Measurements from ENCODE around the gene ADGRV1.

DNA sequence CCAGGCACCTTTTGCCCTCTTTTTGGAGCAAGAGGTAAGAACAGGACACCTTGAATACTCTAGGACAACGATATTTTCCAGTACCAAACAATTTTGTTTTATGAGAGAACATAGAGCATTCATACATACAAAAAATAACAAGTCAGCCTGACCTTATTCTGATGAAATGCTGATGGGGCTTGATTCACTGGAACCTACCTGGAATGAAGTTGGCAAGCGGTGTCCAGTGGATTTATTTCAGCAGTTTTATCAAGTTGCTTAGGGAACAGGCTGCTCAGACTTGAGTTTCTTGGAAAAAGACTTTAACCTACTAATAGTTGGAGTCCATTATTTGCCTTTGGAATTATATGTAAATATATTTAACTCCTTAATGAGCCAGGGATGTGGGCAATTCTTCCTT, 502.5 kb downstream of the ADGRV1 start:
- TF ChIP-seq, protein P1, sequence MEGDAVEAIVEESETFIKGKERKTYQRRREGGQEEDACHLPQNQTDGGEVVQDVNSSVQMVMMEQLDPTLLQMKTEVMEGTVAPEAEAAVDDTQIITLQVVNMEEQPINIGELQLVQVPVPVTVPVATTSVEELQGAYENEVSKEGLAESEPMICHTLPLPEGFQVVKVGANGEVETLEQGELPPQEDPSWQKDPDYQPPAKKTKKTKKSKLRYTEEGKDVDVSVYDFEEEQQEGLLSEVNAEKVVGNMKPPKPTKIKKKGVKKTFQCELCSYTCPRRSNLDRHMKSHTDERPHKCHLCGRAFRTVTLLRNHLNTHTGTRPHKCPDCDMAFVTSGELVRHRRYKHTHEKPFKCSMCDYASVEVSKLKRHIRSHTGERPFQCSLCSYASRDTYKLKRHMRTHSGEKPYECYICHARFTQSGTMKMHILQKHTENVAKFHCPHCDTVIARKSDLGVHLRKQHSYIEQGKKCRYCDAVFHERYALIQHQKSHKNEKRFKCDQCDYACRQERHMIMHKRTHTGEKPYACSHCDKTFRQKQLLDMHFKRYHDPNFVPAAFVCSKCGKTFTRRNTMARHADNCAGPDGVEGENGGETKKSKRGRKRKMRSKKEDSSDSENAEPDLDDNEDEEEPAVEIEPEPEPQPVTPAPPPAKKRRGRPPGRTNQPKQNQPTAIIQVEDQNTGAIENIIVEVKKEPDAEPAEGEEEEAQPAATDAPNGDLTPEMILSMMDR (IDR thresholded peaks at IDR 0.05) = no peak
- no peak for TF ChIP-seq POLR2A (IDR thresholded peaks at IDR 0.05)

Measured in tibial nerve (tissue), 3 donors.